Thyroid gland (tissue), 4 donors: ENCODE data around the gene INAFM2. TPM values are rescaled to one million over a fixed set of nuclear protein-coding genes. Genes with fewer than 3 reads are reported as not detected.

ENCODE experiments used
- DNase-seq, 2 donors: peaks; one replicate each; pipeline ENCODE4 v3.0.0-alpha.2; 2019
- H3K27ac ChIP-seq, 3 donors: fragments of 200-600 bp; sonication (generic); 1 replicate in 2 of 3; 2 replicates in 1 of 3; pipeline ENCODE4 v1.5.1; 2016 to 2019; ENCODE audit warnings: mild to moderate bottlenecking in 1 of 3, moderate library complexity in 1 of 3
- H3K27me3 ChIP-seq: fragments of 200-600 bp; sonication (generic); one replicate; pipeline ENCODE4 v1.5.1; 2019
- H3K36me3 ChIP-seq, 2 donors: fragments of 200-600 bp; sonication (generic); one replicate each; pipeline ENCODE4 v1.5.1; 2016 to 2019
- H3K4me1 ChIP-seq, 2 donors: fragments of 200-600 bp; sonication (generic); one replicate each; pipeline ENCODE4 v1.5.1; 2017 to 2019
- H3K4me3 ChIP-seq, 3 donors: fragments of 200-600 bp; sonication (generic); replicated peaks in 1 of 3; 1 replicate in 2 of 3; 2 replicates in 1 of 3; pipeline ENCODE4 v1.5.1; 2016; ENCODE audit warnings: mild to moderate bottlenecking in 1 of 3
- H3K9me3 ChIP-seq: fragments of 200-600 bp; sonication (generic); one replicate; pipeline ENCODE4 v1.5.1; 2017
- CTCF ChIP-seq, 6 experiments: fragments of 200-600 bp in 3 of 6; fragments of 450-650 bp in 3 of 6; sonication (generic) in 3 of 6; IDR thresholded peaks; one replicate each; pipeline ENCODE4 v1.5.1; 2016 to 2019; ENCODE audit warnings: antibody characterized with exemption in 6 of 6, mild to moderate bottlenecking in 2 of 6, inconsistent platforms in 1 of 6, moderate library complexity in 1 of 6
- POLR2A ChIP-seq, 2 donors: fragments of 450-650 bp; IDR thresholded peaks; one replicate each; pipeline ENCODE4 v1.6.1; 2017; ENCODE audit warnings: antibody characterized with exemption in 2 of 2, mild to moderate bottlenecking in 2 of 2, moderate library complexity in 1 of 2
- WGBS, 2 donors: methylation state at CpG; one replicate each; pipeline ENCODE4 v1.1.5; 2017; 5-methylcytosine and 5-hydroxymethylcytosine counted together
- intact Hi-C: fragments of 100-400 bp; cut with DNase I; formaldehyde crosslinking; loops from one replicate; pipeline ENCODE4 v1.15.1; 2023
- total RNA-seq, 4 donors: library from RNA; depleted of rRNA; stranded (reverse); fragments of >200 nt; gene quantifications; one replicate each; pipeline ENCODE4 v1.2.3, GENCODE V29; 2016

The INAFM2 gene
- total RNA-seq, 4 donors from 2014 or later, result 47.5 to 86.9 (median 63.8) TPM

- H3K9me3 ChIP-seq, result no peaks in the 10 kb centered on the region
- H3K4me1 ChIP-seq, result peaks cover 65 to 97% of the 10 kb centered on the region in 2 donors
- WGBS, 2 donors, result 86% methylated on average over 10 to 11 of the region's 13 CpGs
- DNase-seq, result no peak
- peaks cover 19% of the 10 kb centered on the region in 2 donors for H3K36me3 ChIP-seq
- TF ChIP-seq CTCF (IDR thresholded peaks at IDR 0.05) (no peak), POLR2A (IDR thresholded peaks at IDR 0.05) (no peak)
- H3K4me3 ChIP-seq, result no peak overlapping the region
- H3K27ac ChIP-seq, result peak overlapping the region; percentile 21 to 99 (median 99)
- intact Hi-C loops, result no loop called here
- no peaks in the 10 kb centered on the region for H3K27me3 ChIP-seq
These were observed 12.6 kb downstream of the INAFM2 start for GRCh38 chr15:40335938-40336743.

GRCh38 chr15:40336744-40337122 lies 13.2 kb downstream of the INAFM2 start:
- Histone ChIP-seq H3K9me3 (no peaks in the 10 kb centered on the region), H3K4me1 (peaks cover 71 to 97% of the 10 kb centered on the region in 2 donors), H3K27ac (peak overlapping the region; percentile 47 to 99 (median 99)), H3K36me3 (peaks cover 19% of the 10 kb centered on the region in 2 donors), H3K27me3 (no peaks in the 10 kb centered on the region), H3K4me3 (no peak overlapping the region)
- intact Hi-C loops, result no loop called here
- TF ChIP-seq POLR2A (IDR thresholded peaks at IDR 0.05) (no peak), CTCF (IDR thresholded peaks at IDR 0.05) (no peak)
- 81 to 85% methylated on average over 5 of the region's 5 CpGs for WGBS, 2 donors
- no peak for DNase-seq

GRCh38 chr15:40337597-40337996 lies 14.1 kb downstream of the INAFM2 start:
- TF ChIP-seq CTCF (IDR thresholded peaks at IDR 0.05) (no peak), POLR2A (IDR thresholded peaks at IDR 0.05) (no peak)
- Histone ChIP-seq H3K27me3 (no peaks in the 10 kb centered on the region), H3K36me3 (peaks cover 19% of the 10 kb centered on the region in 2 donors), H3K27ac (peak overlapping the region; percentile 47 to 99 (median 99)), H3K4me1 (peaks cover 72 to 97% of the 10 kb centered on the region in 2 donors), H3K9me3 (no peaks in the 10 kb centered on the region), H3K4me3 (peak overlapping the region in 1 of 3 donors; percentile 52)
- DNase-seq, result no peak
- 61 to 81% methylated on average over 6 to 15 of the region's 19 CpGs for WGBS, 2 donors
- intact Hi-C loops, result no loop called here

GRCh38 chr15:40338041-40338657 lies 14.7 kb downstream of the INAFM2 start:
- Histone ChIP-seq H3K27me3 (no peaks in the 10 kb centered on the region), H3K4me3 (peak overlapping the region in 2 of 3 donors; percentile 2 to 52), H3K27ac (peak overlapping the region; percentile 97 to 99 (median 99)), H3K36me3 (peaks cover 19% of the 10 kb centered on the region in 2 donors), H3K9me3 (no peaks in the 10 kb centered on the region), H3K4me1 (peaks cover 76 to 98% of the 10 kb centered on the region in 2 donors)
- DNase-seq, result peak; percentile 74 to 83
- WGBS, 2 donors, result 41 to 52% methylated on average over 11 of the region's 11 CpGs
- TF ChIP-seq POLR2A (IDR thresholded peaks at IDR 0.05), result no peak
- TF ChIP-seq CTCF (IDR thresholded peaks at IDR 0.05), result peak; percentile 32 to 76 (median 68)
- intact Hi-C loops, result no loop called here
